Activated B cell treated with CpG ODN at 0.5 μM for 24 hours (primary cell): ENCODE data around the gene CSGALNACT2. TPM values are rescaled to one million over a fixed set of nuclear protein-coding genes. Genes with fewer than 3 reads are reported as not detected.
"Not testable (repeated sequence)": the region's sequence is repeated elsewhere in the genome, so short reads cannot be mapped to it uniquely, and the experiment has no call there.

ENCODE experiments used
- ATAC-seq: fragments of 200-7000 bp; cut with Tn5 transposase; one replicate; pipeline ENCODE4 v1.10.0; 2021; ENCODE audit warnings: low read depth, mild to moderate bottlenecking, moderate library complexity
- CTCF ChIA-PET: fragments of 350-600 bp; sonication (Branson Sonifier 250); formaldehyde crosslinking; loops from one replicate; lab custom pipeline; 2021; ENCODE audit warnings: antibody characterized with exemption; lab: Charles Lee
- POLR2A ChIA-PET: fragments of 350-600 bp; sonication (Branson Sonifier 250); formaldehyde crosslinking; loops from one replicate; lab custom pipeline; 2021; ENCODE audit warnings: antibody characterized with exemption; lab: Charles Lee
- DNase-seq: peaks from one replicate; pipeline ENCODE4 v3.0.0; 2022
- H3K27ac Mint-ChIP-seq: one replicate; pipeline ENCODE4 v1.8.0; 2020; ENCODE audit warnings: mixed read lengths
- H3K27me3 Mint-ChIP-seq: one replicate; pipeline ENCODE4 v1.8.0; 2021; ENCODE audit warnings: mixed read lengths
- H3K36me3 Mint-ChIP-seq: one replicate; pipeline ENCODE4 v1.8.0; 2021; ENCODE audit warnings: low read depth, mixed read lengths
- H3K4me1 Mint-ChIP-seq: one replicate; pipeline ENCODE4 v1.8.0; 2021; ENCODE audit warnings: mixed read lengths
- H3K4me3 Mint-ChIP-seq: one replicate; pipeline ENCODE4 v1.8.0; 2020; ENCODE audit warnings: mild to moderate bottlenecking, mixed read lengths
- H3K9me3 Mint-ChIP-seq: one replicate; pipeline ENCODE4 v1.8.0; 2020; ENCODE audit warnings: mixed read lengths
- intact Hi-C: fragments of 100-400 bp; cut with micrococcal nuclease; formaldehyde crosslinking; loops from one replicate; pipeline ENCODE4 v1.15.1; 2024
- total RNA-seq: library from RNA; stranded (reverse); gene quantifications from 2 replicates; pipeline ENCODE4 v1.2.3, GENCODE V29; 2022
- TF ChIP-seq, protein P1 (sequence below): fragments of 200-600 bp; IDR thresholded peaks from one replicate; pipeline ENCODE4 v1.8.0; 2022; ENCODE audit warnings: antibody characterized with exemption, mild to moderate bottlenecking

Gene CSGALNACT2
- total RNA-seq, 1 donor from 2014 or later: 17.4 TPM

GRCh38 chr10:43173120-43173519 lies 34.9 kb downstream of the CSGALNACT2 start:
- intact Hi-C loops: no loop called here
- H3K36me3 Mint-ChIP-seq: peaks cover 80% of the 10 kb centered on the region
- POLR2A ChIA-PET: no interaction called here

GRCh38 chr10:43174969-43175368 lies 36.7 kb downstream of the CSGALNACT2 start:
- intact Hi-C loops: no loop called here
- H3K27ac Mint-ChIP-seq: no peak overlapping the region
- H3K4me3 Mint-ChIP-seq: no peak overlapping the region
- CTCF ChIA-PET: no interaction called here
- TF ChIP-seq, protein P1, sequence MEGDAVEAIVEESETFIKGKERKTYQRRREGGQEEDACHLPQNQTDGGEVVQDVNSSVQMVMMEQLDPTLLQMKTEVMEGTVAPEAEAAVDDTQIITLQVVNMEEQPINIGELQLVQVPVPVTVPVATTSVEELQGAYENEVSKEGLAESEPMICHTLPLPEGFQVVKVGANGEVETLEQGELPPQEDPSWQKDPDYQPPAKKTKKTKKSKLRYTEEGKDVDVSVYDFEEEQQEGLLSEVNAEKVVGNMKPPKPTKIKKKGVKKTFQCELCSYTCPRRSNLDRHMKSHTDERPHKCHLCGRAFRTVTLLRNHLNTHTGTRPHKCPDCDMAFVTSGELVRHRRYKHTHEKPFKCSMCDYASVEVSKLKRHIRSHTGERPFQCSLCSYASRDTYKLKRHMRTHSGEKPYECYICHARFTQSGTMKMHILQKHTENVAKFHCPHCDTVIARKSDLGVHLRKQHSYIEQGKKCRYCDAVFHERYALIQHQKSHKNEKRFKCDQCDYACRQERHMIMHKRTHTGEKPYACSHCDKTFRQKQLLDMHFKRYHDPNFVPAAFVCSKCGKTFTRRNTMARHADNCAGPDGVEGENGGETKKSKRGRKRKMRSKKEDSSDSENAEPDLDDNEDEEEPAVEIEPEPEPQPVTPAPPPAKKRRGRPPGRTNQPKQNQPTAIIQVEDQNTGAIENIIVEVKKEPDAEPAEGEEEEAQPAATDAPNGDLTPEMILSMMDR: no peak
- no peak for DNase-seq
- POLR2A ChIA-PET: no interaction called here
- ATAC-seq: no peak
- no peaks in the 10 kb centered on the region for H3K4me1 Mint-ChIP-seq
- peaks cover 11% of the 10 kb centered on the region for H3K9me3 Mint-ChIP-seq
- H3K27me3 Mint-ChIP-seq: no peaks in the 10 kb centered on the region
- peaks cover 81% of the 10 kb centered on the region for H3K36me3 Mint-ChIP-seq

More at GRCh38 chr10:43173120-43173519, 34.9 kb downstream of the CSGALNACT2 start:
- TF ChIP-seq, protein P1: no peak
- no peaks in the 10 kb centered on the region for H3K27me3 Mint-ChIP-seq
- H3K27ac Mint-ChIP-seq: no peak overlapping the region
- CTCF ChIA-PET: no interaction called here
- DNase-seq (no peak), ATAC-seq (no peak)
- no peak overlapping the region for H3K4me3 Mint-ChIP-seq
- H3K9me3 Mint-ChIP-seq: peaks cover 3% of the 10 kb centered on the region
- H3K4me1 Mint-ChIP-seq: no peaks in the 10 kb centered on the region

- peaks cover 11% of the 10 kb centered on the region for H3K9me3 Mint-ChIP-seq
- DNase-seq (no peak), ATAC-seq (no peak)
- H3K4me1 Mint-ChIP-seq: no peaks in the 10 kb centered on the region
- TF ChIP-seq, protein P1: no peak
- H3K36me3 Mint-ChIP-seq: peaks cover 84% of the 10 kb centered on the region
- no peak overlapping the region for H3K27ac Mint-ChIP-seq
- ChIA-PET CTCF (no interaction called here), POLR2A (no interaction called here)
- H3K27me3 Mint-ChIP-seq: no peaks in the 10 kb centered on the region
- H3K4me3 Mint-ChIP-seq: no peak overlapping the region
- intact Hi-C loops: no loop called here
These were observed 38.0 kb downstream of the CSGALNACT2 start for GRCh38 chr10:43176271-43176670.

- no peak for ATAC-seq
- no peak for DNase-seq
- H3K4me1 Mint-ChIP-seq: no peaks in the 10 kb centered on the region
- H3K4me3 Mint-ChIP-seq: no peak overlapping the region
- TF ChIP-seq, protein P1: no peak
- ChIA-PET CTCF (no interaction called here), POLR2A (no interaction called here)
- H3K9me3 Mint-ChIP-seq: peaks cover 11% of the 10 kb centered on the region
- no peak overlapping the region for H3K27ac Mint-ChIP-seq
- no peaks in the 10 kb centered on the region for H3K27me3 Mint-ChIP-seq
- H3K36me3 Mint-ChIP-seq: peaks cover 82% of the 10 kb centered on the region
- intact Hi-C loops: no loop called here
These were observed 39.4 kb downstream of the CSGALNACT2 start for GRCh38 chr10:43177595-43177994.

DNA sequence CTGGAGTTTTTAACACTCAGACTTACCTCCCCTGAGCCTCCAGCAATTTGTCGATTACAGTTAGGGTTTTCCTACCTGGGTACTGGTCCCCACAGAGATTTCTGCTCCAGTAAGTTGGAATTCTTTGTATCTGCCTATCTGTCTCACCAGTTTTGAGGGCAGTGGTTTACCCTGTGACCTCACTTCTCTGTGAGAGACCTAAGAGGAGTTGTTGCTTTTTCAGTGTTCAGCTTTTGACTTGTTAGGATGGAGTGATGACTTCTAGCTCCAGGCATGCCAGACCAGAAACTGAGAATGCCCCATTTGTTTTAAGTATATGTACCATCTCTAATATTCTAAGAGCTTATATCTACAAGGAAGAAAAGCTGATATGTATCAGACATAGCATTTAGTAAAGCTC lies 42.9 kb downstream of the CSGALNACT2 start:
- CTCF ChIA-PET: no interaction called here
- Mint-ChIP-seq H3K27me3 (no peaks in the 10 kb centered on the region), H3K4me1 (no peaks in the 10 kb centered on the region), H3K9me3 (peaks cover 11% of the 10 kb centered on the region), H3K27ac (no peak overlapping the region), H3K4me3 (no peak overlapping the region), H3K36me3 (peaks cover 86% of the 10 kb centered on the region)
- intact Hi-C loops: no loop called here
- POLR2A ChIA-PET: no interaction called here
- no peak for DNase-seq
- no peak for ATAC-seq
- TF ChIP-seq, protein P1: no peak

GRCh38 chr10:43183764-43184163 lies 45.5 kb downstream of the CSGALNACT2 start:
- CTCF ChIA-PET, DNase-seq, H3K4me3 Mint-ChIP-seq, intact Hi-C loops, H3K27ac Mint-ChIP-seq, POLR2A ChIA-PET, H3K4me1 Mint-ChIP-seq, ATAC-seq, H3K27me3 Mint-ChIP-seq, H3K9me3 Mint-ChIP-seq: not testable (repeated sequence)
- peaks cover 79% of the 10 kb centered on the region for H3K36me3 Mint-ChIP-seq
